Calu3 (cell line): Measurements from ENCODE around the gene ATP13A3. TPM values are rescaled to one million over a fixed set of nuclear protein-coding genes. Genes with fewer than 3 reads are reported as not detected.

Source experiments
- BruUV-seq: library from RNA; stranded (reverse); fragments of 400-500 nt; replicated peaks from 2 replicates; lab custom pipeline; 2021; lab: Mats Ljungman, UMichigan
- CTCF ChIA-PET: fragments of 300-600 bp; sonication (Branson Sonifier 250); formaldehyde crosslinking; loops from one replicate; lab custom pipeline; 2022; ENCODE audit warnings: antibody characterized with exemption; lab: Charles Lee
- DNase-seq: peaks from one replicate; pipeline ENCODE4 v3.0.0; 2022
- H3K27ac Mint-ChIP-seq: one replicate; pipeline ENCODE4 v1.8.0; 2022; ENCODE audit warnings: mixed read lengths; ENCODE audit not compliant: unreplicated experiment
- H3K27me3 Mint-ChIP-seq: one replicate; pipeline ENCODE4 v1.8.0; 2022; ENCODE audit warnings: mixed read lengths; ENCODE audit not compliant: unreplicated experiment
- H3K36me3 Mint-ChIP-seq: one replicate; pipeline ENCODE4 v1.8.0; 2022; ENCODE audit warnings: mild to moderate bottlenecking, moderate library complexity, mixed read lengths; ENCODE audit not compliant: insufficient read depth, unreplicated experiment
- H3K4me1 Mint-ChIP-seq: one replicate; pipeline ENCODE4 v1.8.0; 2022; ENCODE audit warnings: mild to moderate bottlenecking, low read depth, mixed read lengths; ENCODE audit not compliant: unreplicated experiment
- H3K4me3 Mint-ChIP-seq: one replicate; pipeline ENCODE4 v1.8.0; 2022; ENCODE audit warnings: mild to moderate bottlenecking, low read depth, moderate library complexity, mixed read lengths; ENCODE audit not compliant: unreplicated experiment
- H3K9me3 Mint-ChIP-seq: one replicate; pipeline ENCODE4 v1.8.0; 2022; ENCODE audit warnings: low read depth, mixed read lengths; ENCODE audit not compliant: unreplicated experiment
- intact Hi-C: fragments of 100-400 bp; cut with micrococcal nuclease; formaldehyde crosslinking; loops from one replicate; pipeline ENCODE4 v1.10.0; 2022; ENCODE audit not compliant: unreplicated experiment
- total RNA-seq: library from RNA; stranded (reverse); gene quantifications from 2 replicates; pipeline ENCODE4 v1.2.3, GENCODE V29; 2022
- TF ChIP-seq, protein P1 (sequence below): fragments of 200-600 bp; IDR thresholded peaks from one replicate; pipeline ENCODE4 v1.8.0; 2022; ENCODE audit warnings: antibody characterized with exemption; ENCODE audit not compliant: unreplicated experiment

Gene ATP13A3
- total RNA-seq, 1 experiment from 2014 or later, result 229 TPM

DNA sequence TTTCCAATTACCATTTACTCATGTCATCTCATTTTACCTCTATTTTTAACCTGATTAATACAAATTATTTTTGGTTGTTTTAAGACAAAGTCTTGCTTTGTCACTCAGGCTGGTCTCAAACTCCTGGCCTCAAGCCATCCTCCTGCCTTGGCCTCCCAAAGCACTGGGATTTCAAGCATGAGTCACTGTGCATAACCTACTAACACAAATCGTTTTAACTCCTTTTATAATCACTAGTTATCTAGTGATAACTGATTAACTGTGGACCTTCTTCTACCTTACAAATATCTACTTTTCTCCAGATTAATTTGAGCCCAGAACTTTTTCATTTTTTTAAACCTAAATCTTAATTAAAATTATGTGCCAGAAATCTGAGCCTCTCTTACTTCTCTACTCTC, 4.6 kb downstream of the ATP13A3 start:
- Mint-ChIP-seq H3K9me3 (no peaks in the 10 kb centered on the region), H3K27me3 (no peaks in the 10 kb centered on the region), H3K36me3 (peaks cover 45% of the 10 kb centered on the region), H3K27ac (peak overlapping the region; percentile 46), H3K4me1 (peaks cover 27% of the 10 kb centered on the region), H3K4me3 (peak overlapping the region; percentile 13)
- peak; percentile 40 for DNase-seq
- CTCF ChIA-PET, result interaction anchor here (0.7 kb wide), 1 partner anchor 736 kb away, joined by 4 read pairs; no protein-coding TSS in a partner anchor
- TF ChIP-seq, protein P1, sequence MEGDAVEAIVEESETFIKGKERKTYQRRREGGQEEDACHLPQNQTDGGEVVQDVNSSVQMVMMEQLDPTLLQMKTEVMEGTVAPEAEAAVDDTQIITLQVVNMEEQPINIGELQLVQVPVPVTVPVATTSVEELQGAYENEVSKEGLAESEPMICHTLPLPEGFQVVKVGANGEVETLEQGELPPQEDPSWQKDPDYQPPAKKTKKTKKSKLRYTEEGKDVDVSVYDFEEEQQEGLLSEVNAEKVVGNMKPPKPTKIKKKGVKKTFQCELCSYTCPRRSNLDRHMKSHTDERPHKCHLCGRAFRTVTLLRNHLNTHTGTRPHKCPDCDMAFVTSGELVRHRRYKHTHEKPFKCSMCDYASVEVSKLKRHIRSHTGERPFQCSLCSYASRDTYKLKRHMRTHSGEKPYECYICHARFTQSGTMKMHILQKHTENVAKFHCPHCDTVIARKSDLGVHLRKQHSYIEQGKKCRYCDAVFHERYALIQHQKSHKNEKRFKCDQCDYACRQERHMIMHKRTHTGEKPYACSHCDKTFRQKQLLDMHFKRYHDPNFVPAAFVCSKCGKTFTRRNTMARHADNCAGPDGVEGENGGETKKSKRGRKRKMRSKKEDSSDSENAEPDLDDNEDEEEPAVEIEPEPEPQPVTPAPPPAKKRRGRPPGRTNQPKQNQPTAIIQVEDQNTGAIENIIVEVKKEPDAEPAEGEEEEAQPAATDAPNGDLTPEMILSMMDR, result no peak
- intact Hi-C loops, result no loop called here
- BruUV-seq, result no TSS peak

DNA sequence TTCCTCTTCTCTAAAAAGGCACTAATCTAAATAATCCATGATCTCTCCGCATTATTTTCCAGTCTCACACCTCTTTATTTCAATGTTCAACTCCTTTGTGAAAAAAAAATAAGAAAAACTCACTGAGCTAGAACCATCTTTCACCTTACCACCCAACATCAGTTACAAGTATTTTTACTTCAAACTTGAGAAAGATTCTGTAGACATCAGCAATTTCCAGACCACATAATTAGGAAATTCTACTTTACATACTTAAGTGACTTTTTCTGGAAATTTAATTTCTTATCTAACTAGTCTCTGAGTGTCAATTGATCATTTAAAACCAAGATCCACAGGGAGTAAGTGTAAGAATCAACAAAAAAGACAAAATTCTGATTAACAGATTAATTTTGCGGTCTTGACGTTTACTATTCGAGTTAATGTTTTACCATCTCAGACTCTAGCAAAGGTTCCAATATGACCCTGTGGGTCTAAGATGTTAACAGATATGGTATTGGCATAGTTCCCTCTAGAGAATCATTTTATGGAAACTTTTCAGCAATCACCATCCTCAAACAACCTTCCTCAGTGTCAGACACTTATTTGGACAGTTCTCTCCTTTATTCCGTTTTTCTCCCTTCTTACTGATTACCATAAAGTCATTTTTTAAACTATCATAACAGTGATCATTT, 5.1 kb downstream of the ATP13A3 start:
- intact Hi-C loops, result no loop called here

DNA sequence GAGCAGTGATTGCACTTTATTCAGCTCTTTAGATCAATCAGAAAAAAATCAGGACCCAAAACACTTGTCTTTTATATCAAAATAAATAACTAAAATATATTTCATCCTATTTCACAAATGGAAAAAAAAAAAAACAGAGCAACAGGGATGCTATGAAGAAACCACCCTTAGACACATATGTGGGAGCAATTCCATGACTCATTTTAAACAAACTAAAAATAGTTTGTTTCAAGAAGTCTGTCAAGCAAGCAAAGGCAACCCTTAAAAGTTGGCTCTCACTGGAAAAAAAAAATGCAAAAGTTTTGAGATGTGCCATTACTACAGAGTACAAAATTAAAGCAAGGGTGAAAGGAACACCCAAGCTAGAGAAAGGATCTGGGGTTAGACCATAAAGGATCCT, 5.7 kb downstream of the ATP13A3 start:
- no TSS peak for BruUV-seq
- TF ChIP-seq, protein P1, result no peak
- no peaks in the 10 kb centered on the region for H3K27me3 Mint-ChIP-seq
- DNase-seq, result no peak
- intact Hi-C loops, result no loop called here
- H3K9me3 Mint-ChIP-seq, result no peaks in the 10 kb centered on the region
- peaks cover 27% of the 10 kb centered on the region for H3K4me1 Mint-ChIP-seq
- peaks cover 36% of the 10 kb centered on the region for H3K36me3 Mint-ChIP-seq
- H3K4me3 Mint-ChIP-seq, result peak overlapping the region; percentile 13
- H3K27ac Mint-ChIP-seq, result no peak overlapping the region
- CTCF ChIA-PET, result interaction anchor here (0.7 to 1.7 kb wide), 4 partner anchors 9 to 114 kb away, joined by 3 to 5 read pairs (median 4); no protein-coding TSS in a partner anchor

More for the DNA sequence above, 5.1 kb downstream of the ATP13A3 start:
- H3K27me3 Mint-ChIP-seq, result no peaks in the 10 kb centered on the region
- BruUV-seq, result no TSS peak
- H3K9me3 Mint-ChIP-seq, result no peaks in the 10 kb centered on the region
- peak overlapping the region; percentile 46 for H3K27ac Mint-ChIP-seq
- TF ChIP-seq, protein P1, result no peak
- CTCF ChIA-PET, result interaction anchor here (0.7 to 1.7 kb wide), 4 partner anchors 9 to 113 kb away, joined by 3 to 5 read pairs (median 4); no protein-coding TSS in a partner anchor
- peaks cover 27% of the 10 kb centered on the region for H3K4me1 Mint-ChIP-seq
- peak overlapping the region; percentile 13 for H3K4me3 Mint-ChIP-seq
- H3K36me3 Mint-ChIP-seq, result peaks cover 40% of the 10 kb centered on the region
- no peak for DNase-seq

DNA sequence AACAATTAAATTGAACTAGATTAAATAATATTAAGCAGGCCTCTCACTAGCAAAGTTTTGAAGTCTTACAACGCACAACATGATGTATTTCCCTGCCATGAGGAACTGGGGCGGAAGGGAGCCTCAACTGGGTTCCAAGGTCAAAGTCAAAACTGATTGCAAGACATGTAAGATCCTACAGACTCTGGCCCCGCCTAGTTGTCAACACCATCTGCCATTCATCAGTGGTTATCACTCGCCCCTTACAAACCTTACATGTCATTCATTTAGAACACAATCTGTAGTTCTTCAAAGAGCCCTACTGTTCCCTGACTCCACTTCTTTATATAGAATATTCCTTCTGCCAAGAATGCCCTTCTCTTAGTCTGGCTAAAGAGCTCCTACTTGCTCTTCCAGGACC, 10.0 kb downstream of the ATP13A3 start:
- Mint-ChIP-seq H3K4me1 (peaks cover 25% of the 10 kb centered on the region), H3K27ac (no peak overlapping the region), H3K9me3 (no peaks in the 10 kb centered on the region), H3K36me3 (peaks cover 8% of the 10 kb centered on the region), H3K27me3 (no peaks in the 10 kb centered on the region), H3K4me3 (no peak overlapping the region)
- no peak for DNase-seq
- BruUV-seq, result no TSS peak
- CTCF ChIA-PET, result interaction anchor here (0.6 to 1.0 kb wide), 3 partner anchors 9 to 126 kb away, joined by 3 to 5 read pairs (median 3); no protein-coding TSS in a partner anchor
- intact Hi-C loops, result no loop called here
- TF ChIP-seq, protein P1, result no peak
